IPS-20b (cell line): ENCODE data around the gene MEI1.

Experiments used
- H3K27ac ChIP-seq: one replicate; pipeline ENCODE4 v1.5.1; 2013; ENCODE audit warnings: low read length
- H3K27me3 ChIP-seq: 2 replicates; pipeline ENCODE4 v1.6.1; 2013; ENCODE audit warnings: mild to moderate bottlenecking, low read length, inconsistent platforms; ENCODE audit not compliant: insufficient read depth
- H3K36me3 ChIP-seq: 2 replicates; pipeline ENCODE4 v1.6.1; 2013; ENCODE audit warnings: low read depth, mild to moderate bottlenecking, inconsistent platforms, low read length, moderate library complexity; ENCODE audit not compliant: insufficient read depth
- H3K4me1 ChIP-seq: 2 replicates; pipeline ENCODE4 v1.6.1; 2013; ENCODE audit warnings: mild to moderate bottlenecking, control low read depth, inconsistent platforms, low read length, moderate library complexity; ENCODE audit not compliant: insufficient read depth
- H3K4me3 ChIP-seq: 2 replicates; pipeline ENCODE4 v1.5.1; 2013; ENCODE audit warnings: mild to moderate bottlenecking, low read length, inconsistent platforms
- H3K9ac ChIP-seq: 2 replicates; pipeline ENCODE4 v1.6.1; 2013; ENCODE audit warnings: low read depth, mild to moderate bottlenecking, inconsistent platforms, low read length, moderate library complexity
- H3K9me3 ChIP-seq: 2 replicates; pipeline ENCODE4 v1.6.1; 2013; ENCODE audit warnings: mild to moderate bottlenecking, low read depth, low read length, inconsistent platforms; ENCODE audit not compliant: insufficient read depth

Gene MEI1

DNA sequence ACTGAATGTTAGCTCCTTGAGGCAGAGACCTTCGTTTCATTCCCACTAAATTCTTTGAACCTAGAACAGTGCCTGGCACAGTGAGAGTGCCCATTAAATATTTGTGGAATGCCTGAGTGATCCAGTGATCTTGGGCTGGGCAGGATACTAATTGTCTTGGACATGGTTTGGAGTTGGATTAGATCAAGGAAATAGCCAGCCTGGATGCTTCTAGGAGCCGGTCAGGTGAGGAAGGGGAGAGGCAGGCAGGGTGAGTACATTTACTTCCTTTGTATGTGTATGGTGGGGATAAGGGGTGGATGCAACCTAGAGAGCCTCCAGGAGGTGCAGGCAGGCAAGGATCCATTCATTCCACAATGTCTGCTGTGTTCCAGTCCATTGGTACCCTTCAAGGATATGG, 137.2 kb downstream of the MEI1 start:
- Histone ChIP-seq H3K9ac (no peak overlapping the region), H3K4me3 (no peak overlapping the region), H3K27me3 (no peaks in the 10 kb centered on the region), H3K27ac (no peak overlapping the region), H3K36me3 (peaks cover 50% of the 10 kb centered on the region), H3K4me1 (peaks cover 8% of the 10 kb centered on the region; the same call in 1 of the 2 replicates), H3K9me3 (no peaks in the 10 kb centered on the region)

DNA sequence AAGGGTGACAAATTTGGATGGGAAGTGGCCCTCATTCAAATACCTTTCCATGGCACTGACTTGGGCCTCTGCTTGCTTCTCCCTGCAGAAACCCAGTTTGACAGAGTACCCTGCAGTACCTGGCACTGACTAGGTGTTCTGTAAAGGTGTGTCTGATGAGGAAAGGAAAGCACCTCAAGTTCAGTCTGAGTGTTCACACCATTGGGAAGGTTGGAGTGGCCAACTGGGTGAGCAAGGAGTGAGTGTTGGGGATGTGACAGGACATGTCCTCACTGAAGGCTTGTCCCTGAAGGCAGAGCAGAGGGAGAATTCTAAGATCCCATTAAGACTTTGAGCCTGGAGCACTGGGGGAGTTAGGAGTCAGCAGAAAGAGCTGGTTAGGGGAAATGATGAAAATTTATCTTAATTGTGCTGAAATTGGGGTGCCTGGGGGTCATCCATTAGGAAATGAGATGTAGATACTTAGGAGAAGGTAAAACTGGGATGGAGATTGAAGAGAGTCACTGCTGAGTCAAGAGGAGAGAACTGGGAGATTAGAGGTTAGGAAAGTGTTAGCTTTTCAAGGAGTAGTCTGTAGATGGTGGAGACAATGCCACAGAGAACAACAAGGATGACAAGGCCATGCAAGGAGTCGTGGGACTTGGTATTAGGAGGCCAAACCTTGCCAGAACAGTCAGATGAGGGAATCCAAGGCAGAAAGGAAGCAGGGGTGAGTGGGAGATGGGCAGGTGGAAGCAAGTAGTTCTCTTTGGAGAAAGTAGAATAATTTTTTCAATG, 139.7 kb downstream of the MEI1 start:
- H3K36me3 ChIP-seq, result peaks cover 69% of the 10 kb centered on the region
- no peak overlapping the region for H3K27ac ChIP-seq
- peaks cover 8% of the 10 kb centered on the region for H3K4me1 ChIP-seq

DNA sequence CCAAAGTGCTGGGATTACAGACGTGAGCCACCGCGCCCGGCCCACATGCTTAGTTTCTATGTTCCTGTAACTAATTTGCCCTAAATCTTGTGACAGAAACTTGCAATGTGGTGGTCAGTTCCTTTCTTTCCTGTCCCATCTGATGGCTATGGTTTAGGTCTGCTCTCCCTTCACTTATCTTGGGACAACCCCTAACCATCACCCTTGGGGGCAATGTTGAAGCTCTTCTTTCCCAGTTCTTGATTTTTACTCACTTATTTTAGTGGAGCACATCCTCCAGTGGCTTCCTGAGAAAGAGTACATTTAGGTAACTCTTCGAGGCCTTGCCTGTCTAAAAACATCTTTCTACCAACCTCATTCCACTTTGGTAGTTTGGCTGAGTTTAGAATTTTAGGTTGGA, 140.9 kb downstream of the MEI1 start:
- Histone ChIP-seq H3K36me3 (peaks cover 69% of the 10 kb centered on the region), H3K9ac (no peak overlapping the region), H3K27ac (no peak overlapping the region), H3K9me3 (no peaks in the 10 kb centered on the region), H3K4me1 (peaks cover 12% of the 10 kb centered on the region), H3K27me3 (no peaks in the 10 kb centered on the region), H3K4me3 (no peak overlapping the region)

More for the DNA sequence above, 139.7 kb downstream of the MEI1 start:
- H3K27me3 ChIP-seq, result no peaks in the 10 kb centered on the region
- no peak overlapping the region for H3K4me3 ChIP-seq
- no peak overlapping the region for H3K9ac ChIP-seq
- no peaks in the 10 kb centered on the region for H3K9me3 ChIP-seq

DNA sequence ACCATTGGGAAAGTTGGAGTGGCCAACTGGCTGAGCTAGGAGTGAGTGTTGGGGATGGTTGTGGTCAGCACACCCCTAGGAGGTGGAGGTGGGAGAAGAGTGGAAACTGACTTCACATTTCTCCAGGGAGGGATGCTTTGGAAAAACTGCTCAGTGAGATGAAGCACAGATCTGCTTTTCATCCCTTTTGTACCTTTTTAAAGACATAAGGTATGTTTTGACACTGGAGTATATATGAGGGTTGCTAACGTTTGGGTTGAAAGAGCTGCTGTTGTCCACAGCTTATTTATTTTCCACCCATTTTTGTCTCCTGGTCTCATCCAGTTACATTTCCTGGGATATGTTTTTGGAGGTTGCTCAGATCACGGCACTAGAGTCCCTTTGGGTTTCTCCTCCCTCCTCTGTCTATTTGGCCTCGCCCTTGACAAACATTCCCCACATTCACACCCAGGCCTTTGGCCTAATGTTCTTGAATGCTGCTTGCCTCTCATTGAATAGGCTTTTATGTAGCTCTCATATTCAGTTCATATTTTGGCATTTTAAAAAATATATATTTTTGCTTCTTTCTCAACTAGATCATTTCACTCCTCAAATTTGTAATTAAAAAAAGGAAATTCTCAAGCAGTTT, 141.9 kb downstream of the MEI1 start:
- H3K27me3 ChIP-seq, result no peaks in the 10 kb centered on the region
- peaks cover 22% of the 10 kb centered on the region for H3K4me1 ChIP-seq
- H3K36me3 ChIP-seq, result peaks cover 62% of the 10 kb centered on the region
- H3K9me3 ChIP-seq, result no peaks in the 10 kb centered on the region
- no peak overlapping the region for H3K4me3 ChIP-seq
- H3K27ac ChIP-seq, result no peak overlapping the region
- no peak overlapping the region for H3K9ac ChIP-seq

DNA sequence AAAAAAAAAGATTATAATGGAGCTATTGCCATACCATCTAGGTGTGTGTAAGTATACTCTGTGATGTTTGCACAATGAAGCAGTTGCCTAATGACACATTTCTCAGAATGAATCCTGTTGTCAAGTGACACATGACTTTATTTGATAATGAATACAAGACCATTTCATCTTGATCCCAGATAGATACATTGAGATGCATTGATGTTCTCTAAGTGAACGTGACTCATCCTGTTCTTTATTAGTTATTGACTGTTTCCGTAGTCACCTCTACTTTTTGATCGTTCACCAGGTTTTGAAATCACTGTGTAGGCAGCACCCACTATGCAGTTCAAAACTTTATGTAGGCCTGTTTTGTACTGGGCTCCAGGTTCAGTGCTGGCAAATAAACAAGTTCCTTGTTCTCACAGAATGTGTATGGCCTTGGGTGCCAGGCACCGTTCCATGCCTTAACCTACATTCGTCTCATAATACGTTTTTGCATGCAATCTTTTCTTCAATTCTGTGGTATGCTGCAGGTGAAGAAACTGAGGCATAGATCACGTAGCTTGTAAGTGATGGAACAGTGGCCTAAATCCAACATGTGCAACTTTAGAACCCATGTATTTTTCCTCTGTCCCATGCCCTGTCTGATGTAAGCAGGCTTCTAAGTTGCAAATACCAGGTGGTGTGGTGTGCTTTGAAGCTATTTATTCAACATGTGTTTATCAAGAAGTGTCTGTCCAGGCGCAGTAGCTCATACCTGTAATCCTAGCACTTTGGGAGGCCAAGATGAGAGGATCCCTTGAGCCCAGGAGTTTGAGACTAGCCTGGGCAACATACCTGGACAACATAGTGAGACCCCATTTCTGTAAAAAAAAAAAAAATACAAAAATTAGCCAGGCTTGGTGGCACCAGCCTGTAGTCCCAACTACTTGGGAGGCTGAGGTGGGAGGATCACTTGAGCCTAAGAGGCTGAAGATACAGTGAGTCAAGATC, 144.0 kb downstream of the MEI1 start:
- Histone ChIP-seq H3K4me1 (peaks cover 31% of the 10 kb centered on the region), H3K9me3 (no peaks in the 10 kb centered on the region), H3K9ac (no peak overlapping the region), H3K4me3 (no peak overlapping the region), H3K36me3 (peaks cover 47% of the 10 kb centered on the region), H3K27me3 (no peaks in the 10 kb centered on the region), H3K27ac (no peak overlapping the region)

DNA sequence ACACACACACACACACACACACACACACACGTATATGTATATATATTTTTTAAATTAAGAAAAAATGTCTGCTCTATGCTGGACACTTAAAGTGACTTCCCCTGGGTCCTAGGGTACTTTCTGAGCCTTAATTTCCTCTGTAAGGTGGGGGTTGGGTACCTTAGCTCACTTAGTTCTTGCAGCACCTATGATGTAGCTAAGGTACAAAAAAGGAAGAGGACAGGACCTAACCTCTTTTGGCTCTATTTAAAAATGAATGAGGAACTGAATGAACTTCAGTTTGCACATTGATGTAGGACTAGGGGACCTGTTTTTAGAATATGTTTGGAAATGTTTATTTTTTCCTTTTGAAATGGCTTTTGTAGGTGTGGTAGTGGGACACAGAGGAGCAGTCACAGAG, 144.7 kb downstream of the MEI1 start:
- Histone ChIP-seq H3K36me3 (peaks cover 40% of the 10 kb centered on the region), H3K9ac (no peak overlapping the region), H3K27me3 (no peaks in the 10 kb centered on the region), H3K27ac (no peak overlapping the region), H3K4me1 (peaks cover 31% of the 10 kb centered on the region), H3K4me3 (0 out of 2 replicates have a peak overlapping the region, but pooled peaks have one; percentile 18), H3K9me3 (no peaks in the 10 kb centered on the region)

DNA sequence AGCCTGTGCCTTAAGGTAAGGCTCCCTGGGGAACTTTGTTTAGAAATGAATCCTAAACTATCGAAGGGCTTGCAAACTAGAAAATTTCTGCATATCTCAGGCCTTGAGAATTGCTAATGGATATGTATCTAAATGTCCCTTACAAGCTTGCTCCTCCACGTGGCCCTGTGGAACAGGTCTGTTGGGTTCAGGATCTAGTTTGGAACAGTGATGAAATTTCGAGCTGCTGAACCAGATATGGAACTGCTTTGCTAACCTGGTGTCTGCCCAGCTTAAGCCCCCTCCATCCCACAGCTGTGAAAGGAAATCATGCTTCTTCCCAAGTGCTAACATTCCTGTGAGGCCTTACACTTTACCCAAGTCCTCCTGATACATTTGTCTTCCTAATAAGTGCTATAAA, 145.2 kb downstream of the MEI1 start:
- Histone ChIP-seq H3K27me3 (no peaks in the 10 kb centered on the region), H3K4me3 (0 out of 2 replicates have a peak overlapping the region, but pooled peaks have one; percentile 18), H3K9ac (no peak overlapping the region), H3K36me3 (peaks cover 36% of the 10 kb centered on the region), H3K9me3 (no peaks in the 10 kb centered on the region), H3K4me1 (peaks cover 31% of the 10 kb centered on the region), H3K27ac (no peak overlapping the region)

DNA sequence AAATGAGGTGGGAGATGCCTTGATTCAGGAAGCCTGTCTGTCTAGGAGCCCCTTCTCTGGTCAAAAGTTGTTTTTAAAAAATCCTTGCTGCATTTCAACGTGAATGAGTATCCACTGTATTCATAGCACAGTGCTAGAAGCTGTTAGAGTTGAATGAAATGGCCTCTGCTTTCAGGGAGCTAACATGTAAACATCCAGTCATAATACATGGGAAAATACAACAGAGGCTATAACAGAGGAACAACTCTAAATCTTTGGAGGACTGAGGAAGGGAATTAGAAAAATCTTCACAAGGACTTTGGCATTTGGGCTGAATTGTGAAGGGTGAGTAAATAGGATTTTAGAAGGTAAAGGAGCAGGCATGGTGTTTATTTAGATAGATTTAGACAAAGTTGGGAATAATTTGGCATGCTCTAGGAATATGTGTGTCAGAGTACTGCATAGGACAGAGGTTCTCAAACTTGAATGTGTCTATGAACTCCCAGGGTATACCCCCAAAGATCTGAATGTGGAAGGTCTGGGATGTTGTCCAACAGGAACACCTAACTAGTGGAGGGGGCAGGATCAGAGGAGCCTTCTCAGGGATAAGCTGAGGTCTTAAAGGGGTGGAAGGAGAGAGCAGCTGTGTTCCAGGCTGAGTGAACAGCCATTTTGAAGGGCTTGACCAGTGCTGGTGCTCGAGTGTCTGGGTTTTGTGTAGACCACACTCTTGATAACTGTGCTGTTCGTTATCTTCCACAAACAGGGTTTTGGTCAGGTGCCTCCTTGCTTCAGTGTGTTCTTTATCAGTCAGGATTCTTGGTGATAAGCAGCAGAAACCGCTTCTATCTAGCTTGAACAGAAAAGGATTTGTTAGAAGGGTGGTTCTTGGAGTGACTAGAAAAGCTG, 146.3 kb downstream of the MEI1 start:
- no peaks in the 10 kb centered on the region for H3K9me3 ChIP-seq
- 0 out of 2 replicates have a peak overlapping the region, but pooled peaks have one; percentile 5 for H3K9ac ChIP-seq
- H3K4me3 ChIP-seq, result no peak overlapping the region
- H3K27ac ChIP-seq, result no peak overlapping the region
- H3K36me3 ChIP-seq, result peaks cover 28% of the 10 kb centered on the region
- H3K4me1 ChIP-seq, result peaks cover 31% of the 10 kb centered on the region
- no peaks in the 10 kb centered on the region for H3K27me3 ChIP-seq

DNA sequence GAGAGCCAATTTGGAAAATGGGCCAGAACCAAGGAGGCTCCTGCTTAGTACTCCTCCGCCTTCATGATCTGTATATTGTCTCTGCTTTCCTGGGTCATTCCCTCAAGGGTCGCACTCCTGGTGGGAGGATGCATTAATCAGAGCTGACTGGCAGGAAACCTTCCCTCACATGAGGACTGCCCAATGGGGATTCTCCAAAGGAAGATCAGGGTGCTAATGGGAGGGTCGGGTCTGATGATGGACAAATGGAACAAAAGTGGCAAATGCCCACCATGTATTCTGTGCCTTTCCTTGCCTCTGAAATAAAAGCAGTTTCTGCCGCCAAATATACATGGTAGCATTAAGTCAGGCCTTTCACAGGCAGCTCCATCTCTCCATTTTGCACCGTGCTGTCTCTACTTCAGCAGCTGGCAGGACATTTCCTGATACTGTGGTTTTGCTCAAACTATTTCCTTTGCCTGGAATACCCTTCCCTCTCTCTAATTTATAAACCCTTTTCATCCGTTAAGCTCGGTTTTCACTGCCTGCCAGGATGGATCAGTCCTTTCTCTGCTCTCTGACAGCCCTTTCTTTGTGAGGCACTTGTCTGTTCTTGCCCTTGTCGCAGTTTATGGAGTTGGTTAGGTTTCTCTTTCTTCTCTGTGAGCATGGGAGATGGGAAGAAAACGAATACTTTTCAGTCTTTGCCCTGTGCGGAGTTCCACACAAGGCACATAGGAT, 147.1 kb downstream of the MEI1 start:
- no peak overlapping the region for H3K27ac ChIP-seq
- H3K9me3 ChIP-seq, result no peaks in the 10 kb centered on the region
- H3K27me3 ChIP-seq, result no peaks in the 10 kb centered on the region
- H3K36me3 ChIP-seq, result peaks cover 20% of the 10 kb centered on the region
- H3K9ac ChIP-seq, result peak overlapping the region; percentile 5; the same call in 1 of the 2 replicates
- peaks cover 29% of the 10 kb centered on the region for H3K4me1 ChIP-seq
- no peak overlapping the region for H3K4me3 ChIP-seq

DNA sequence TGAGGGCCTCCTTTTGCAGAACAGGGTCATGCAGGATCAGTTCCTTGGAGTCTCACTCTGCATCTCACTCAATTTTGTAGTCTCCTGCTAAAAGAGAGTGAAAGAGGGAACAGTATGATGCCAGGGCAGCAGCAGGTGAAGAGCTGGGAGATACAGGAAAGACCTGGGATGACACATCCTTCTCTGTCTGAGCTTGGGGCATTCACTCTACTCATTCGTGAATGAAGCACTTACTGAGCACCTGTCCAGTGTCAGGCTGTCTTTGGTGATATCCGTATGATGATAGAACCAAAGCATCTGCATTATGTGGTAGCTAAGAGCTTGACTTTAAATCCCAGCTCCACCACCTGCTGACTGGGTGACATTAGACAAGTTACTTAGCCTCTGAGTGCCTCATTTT, 148.0 kb downstream of the MEI1 start:
- H3K4me1 ChIP-seq, result peaks cover 29% of the 10 kb centered on the region
- no peak overlapping the region for H3K27ac ChIP-seq
- no peaks in the 10 kb centered on the region for H3K9me3 ChIP-seq
- H3K27me3 ChIP-seq, result no peaks in the 10 kb centered on the region
- no peak overlapping the region for H3K4me3 ChIP-seq
- H3K36me3 ChIP-seq, result peaks cover 12% of the 10 kb centered on the region
- H3K9ac ChIP-seq, result no peak overlapping the region; the same call in 1 of the 2 replicates
